ENCODE data around the gene ADAMTS14.

DNA sequence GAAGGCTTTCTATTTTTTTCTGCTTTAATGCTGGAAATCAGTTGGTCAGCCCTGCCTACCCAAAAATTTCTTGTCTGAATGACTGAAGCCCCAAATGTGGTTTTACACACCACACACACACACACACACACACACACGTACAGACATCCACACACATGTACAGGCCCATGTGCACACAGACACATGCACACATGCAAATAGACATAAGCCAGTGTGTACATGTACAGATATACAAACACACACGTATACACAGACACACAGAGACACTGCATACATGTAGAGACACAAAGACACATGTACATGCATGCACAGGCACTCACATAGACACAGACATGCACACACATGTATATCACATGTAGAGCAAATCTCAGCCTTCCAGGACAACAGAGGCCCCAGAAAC lies 58.6 kb downstream of the ADAMTS14 start:
- TF ChIP-seq, protein P1, sequence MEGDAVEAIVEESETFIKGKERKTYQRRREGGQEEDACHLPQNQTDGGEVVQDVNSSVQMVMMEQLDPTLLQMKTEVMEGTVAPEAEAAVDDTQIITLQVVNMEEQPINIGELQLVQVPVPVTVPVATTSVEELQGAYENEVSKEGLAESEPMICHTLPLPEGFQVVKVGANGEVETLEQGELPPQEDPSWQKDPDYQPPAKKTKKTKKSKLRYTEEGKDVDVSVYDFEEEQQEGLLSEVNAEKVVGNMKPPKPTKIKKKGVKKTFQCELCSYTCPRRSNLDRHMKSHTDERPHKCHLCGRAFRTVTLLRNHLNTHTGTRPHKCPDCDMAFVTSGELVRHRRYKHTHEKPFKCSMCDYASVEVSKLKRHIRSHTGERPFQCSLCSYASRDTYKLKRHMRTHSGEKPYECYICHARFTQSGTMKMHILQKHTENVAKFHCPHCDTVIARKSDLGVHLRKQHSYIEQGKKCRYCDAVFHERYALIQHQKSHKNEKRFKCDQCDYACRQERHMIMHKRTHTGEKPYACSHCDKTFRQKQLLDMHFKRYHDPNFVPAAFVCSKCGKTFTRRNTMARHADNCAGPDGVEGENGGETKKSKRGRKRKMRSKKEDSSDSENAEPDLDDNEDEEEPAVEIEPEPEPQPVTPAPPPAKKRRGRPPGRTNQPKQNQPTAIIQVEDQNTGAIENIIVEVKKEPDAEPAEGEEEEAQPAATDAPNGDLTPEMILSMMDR (IDR thresholded peaks at IDR 0.05; ENCODE audit: borderline replicate concordance, extremely low read depth, low read length, poor library complexity, severe bottlenecking): no peak
- no peak for TF ChIP-seq EZH2 (IDR thresholded peaks at IDR 0.05; ENCODE audit: borderline replicate concordance, low read depth, low read length, severe bottlenecking)
